ENCODE measurements around the gene GRAP2. TPM values are rescaled to one million over a fixed set of nuclear protein-coding genes. Genes with fewer than 3 reads are reported as not detected.

GRAP2 gene
- total RNA-seq, 1 experiment from 2014 or later = 0.54 TPM

GRCh38 chr22:39956932-39957664 is 56.2 kb downstream of the GRAP2 start:
- ChIA-PET CTCF (no interaction called here), POLR2A (no interaction called here)
- no peaks in the 10 kb centered on the region for H3K4me1 ChIP-seq (ENCODE audit: control insufficient read depth, insufficient read depth, low read length)
- H3K27ac ChIP-seq (ENCODE audit: low read length) = no peak overlapping the region
- no peaks in the 10 kb centered on the region for H3K27me3 ChIP-seq (ENCODE audit: control insufficient read depth, insufficient read depth, low read length)
- no peak overlapping the region for H3K4me3 ChIP-seq (ENCODE audit: low read depth in 2 of 2, low read length in 2 of 2)
- TF ChIP-seq TCF7L2 (IDR thresholded peaks at IDR 0.05; ENCODE audit: low read depth, low read length) = no peak
- TF ChIP-seq REST (IDR thresholded peaks at IDR 0.05; ENCODE audit: insufficient read depth in 1 of 2, low read depth in 2 of 2, low read length in 1 of 2) = no peak
- H3K36me3 ChIP-seq (ENCODE audit: control insufficient read depth, insufficient read depth, low read length) = no peaks in the 10 kb centered on the region
- ATAC-seq = no peak
- no peak for DNase-seq (ENCODE audit: low read depth, low spot score)
- no TSS peak for BruUV-seq (replicated peaks)
- in situ Hi-C loops (cut with HindIII; ENCODE audit: low pct_unique_long_range_greater_than_20kb, low sequenced_read_pairs) (no loop called here), intact Hi-C loops (cut with micrococcal nuclease; ENCODE audit: unreplicated experiment) (no loop called here)
- no peaks in the 10 kb centered on the region for H3K9me3 ChIP-seq (ENCODE audit: control insufficient read depth, insufficient read depth, low read depth, low read length)

- in situ Hi-C loops (cut with HindIII; ENCODE audit: low pct_unique_long_range_greater_than_20kb, low sequenced_read_pairs) (no loop called here), intact Hi-C loops (cut with micrococcal nuclease; ENCODE audit: unreplicated experiment) (no loop called here)
- no peaks in the 10 kb centered on the region for H3K36me3 ChIP-seq (ENCODE audit: control insufficient read depth, insufficient read depth, low read length)
- BruUV-seq (replicated peaks) = no TSS peak
- H3K4me3 ChIP-seq (ENCODE audit: low read depth in 2 of 2, low read length in 2 of 2) = no peak overlapping the region
- H3K9me3 ChIP-seq (ENCODE audit: control insufficient read depth, insufficient read depth, low read depth, low read length) = no peaks in the 10 kb centered on the region
- no peaks in the 10 kb centered on the region for H3K27me3 ChIP-seq (ENCODE audit: control insufficient read depth, insufficient read depth, low read length)
- POLR2A ChIA-PET = no interaction called here
- H3K27ac ChIP-seq (ENCODE audit: low read length) = no peak overlapping the region
- CTCF ChIA-PET = no interaction called here
- no peak for TF ChIP-seq CTCF (IDR thresholded peaks at IDR 0.05)
- no peak for TF ChIP-seq TCF7L2 (IDR thresholded peaks at IDR 0.05; ENCODE audit: low read depth, low read length)
- TF ChIP-seq REST (IDR thresholded peaks at IDR 0.05; ENCODE audit: insufficient read depth in 1 of 2, low read depth in 2 of 2, low read length in 1 of 2) = no peak
- no peak for TF ChIP-seq SIN3A (IDR thresholded peaks at IDR 0.05; ENCODE audit: borderline replicate concordance, insufficient read depth, low read depth, low read length)
- no peak for TF ChIP-seq POLR2AphosphoS5 (IDR thresholded peaks at IDR 0.05; ENCODE audit: low read depth, low read length)
- ATAC-seq (no peak), DNase-seq (ENCODE audit: low read depth, low spot score) (no peak)
- H3K4me1 ChIP-seq (ENCODE audit: control insufficient read depth, insufficient read depth, low read length) = no peaks in the 10 kb centered on the region
Observed at GRCh38 chr22:39958009-39958711, 57.3 kb downstream of the GRAP2 start.

Data from Panc1 (cell line).